ENCODE results near the gene MCC.

DNA sequence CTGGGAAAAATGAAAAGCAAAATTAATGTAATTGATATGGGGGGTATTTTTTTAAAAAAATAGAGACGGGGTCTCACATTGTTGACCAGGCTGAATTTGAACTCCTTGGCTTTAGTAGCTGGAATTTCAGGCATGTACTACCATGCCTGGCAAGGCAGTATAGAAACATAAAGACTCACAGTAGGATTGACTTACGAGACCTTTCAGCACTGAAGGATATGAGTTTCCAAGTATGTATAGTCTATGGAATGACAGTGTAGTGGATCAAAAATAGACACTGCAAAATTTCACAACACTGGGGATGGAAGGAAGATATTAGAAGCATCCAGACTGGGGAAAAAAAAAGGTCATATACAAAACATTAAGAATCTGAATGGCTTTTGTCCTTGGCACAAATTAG lies 504.9 kb downstream of the MCC start:
- TF ChIP-seq, protein P1, sequence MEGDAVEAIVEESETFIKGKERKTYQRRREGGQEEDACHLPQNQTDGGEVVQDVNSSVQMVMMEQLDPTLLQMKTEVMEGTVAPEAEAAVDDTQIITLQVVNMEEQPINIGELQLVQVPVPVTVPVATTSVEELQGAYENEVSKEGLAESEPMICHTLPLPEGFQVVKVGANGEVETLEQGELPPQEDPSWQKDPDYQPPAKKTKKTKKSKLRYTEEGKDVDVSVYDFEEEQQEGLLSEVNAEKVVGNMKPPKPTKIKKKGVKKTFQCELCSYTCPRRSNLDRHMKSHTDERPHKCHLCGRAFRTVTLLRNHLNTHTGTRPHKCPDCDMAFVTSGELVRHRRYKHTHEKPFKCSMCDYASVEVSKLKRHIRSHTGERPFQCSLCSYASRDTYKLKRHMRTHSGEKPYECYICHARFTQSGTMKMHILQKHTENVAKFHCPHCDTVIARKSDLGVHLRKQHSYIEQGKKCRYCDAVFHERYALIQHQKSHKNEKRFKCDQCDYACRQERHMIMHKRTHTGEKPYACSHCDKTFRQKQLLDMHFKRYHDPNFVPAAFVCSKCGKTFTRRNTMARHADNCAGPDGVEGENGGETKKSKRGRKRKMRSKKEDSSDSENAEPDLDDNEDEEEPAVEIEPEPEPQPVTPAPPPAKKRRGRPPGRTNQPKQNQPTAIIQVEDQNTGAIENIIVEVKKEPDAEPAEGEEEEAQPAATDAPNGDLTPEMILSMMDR (IDR thresholded peaks at IDR 0.05; ENCODE audit: insufficient read depth, low read length, poor library complexity, severe bottlenecking), result no peak
- TF ChIP-seq EZH2phosphoT487 (conservative IDR thresholded peaks at IDR 0.05; ENCODE audit: low read length), result no peak
